GM12892 (cell line): ENCODE data around the gene BANP.

ENCODE experiments used
- DNase-seq: peaks from one replicate; pipeline ENCODE4 v3.0.0; 2011; ENCODE audit not compliant: insufficient read length
- FAIRE-seq: peaks from 2 replicates; lab custom pipeline; 2011; peaks lifted over from hg19 to GRCh38; lab: Jason Lieb, UNC
- POLR2A ChIP-seq: IDR thresholded peaks from 2 replicates; pipeline ENCODE4 v1.6.1; 2011; ENCODE audit warnings: low read depth, low read length, control low read depth
- POLR2AphosphoS5 ChIP-seq: IDR thresholded peaks from 2 replicates; pipeline ENCODE4 v1.6.1; 2011; ENCODE audit warnings: low read depth, low read length, control low read depth
- TAF1 ChIP-seq: IDR thresholded peaks from 2 replicates; pipeline ENCODE4 v1.6.1; 2011; ENCODE audit warnings: low read depth, mild to moderate bottlenecking, control low read depth, low read length, borderline replicate concordance

Gene BANP

DNA sequence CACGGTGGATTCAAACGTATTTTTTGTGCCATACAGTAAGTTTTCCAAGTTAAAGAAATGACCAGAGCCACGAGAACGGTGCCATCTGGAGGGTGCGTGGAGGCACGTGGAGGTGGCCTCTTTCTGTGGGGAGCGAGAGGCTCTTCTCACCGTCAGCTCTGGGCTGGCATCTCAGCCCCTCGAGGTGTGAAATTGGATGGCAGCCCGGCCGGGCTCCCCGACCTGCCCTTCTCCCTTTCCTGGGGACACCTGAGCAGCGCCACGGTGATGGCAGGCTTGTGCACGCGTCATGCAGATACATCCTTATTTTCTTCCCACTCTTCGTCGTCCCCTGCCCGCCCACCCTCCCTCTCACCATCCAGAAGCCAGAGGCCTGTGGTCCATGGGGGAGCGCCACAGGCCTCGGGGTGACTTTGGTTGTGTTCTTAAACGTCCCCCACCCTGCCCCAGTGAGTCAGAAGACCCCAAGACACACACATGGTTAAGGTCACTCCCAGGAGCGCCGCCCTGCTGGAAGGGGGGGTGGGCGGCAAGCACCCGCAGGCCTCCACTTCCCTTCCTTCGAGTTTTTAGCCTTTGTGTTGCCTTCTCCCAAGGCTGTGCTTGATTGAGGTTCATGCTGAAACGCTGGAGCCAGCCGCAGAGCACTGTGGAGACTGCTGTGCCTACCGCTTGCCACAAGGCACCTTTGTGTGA is 109.4 kb downstream of the BANP start:
- FAIRE-seq (no peak), DNase-seq (no peak)
- TF ChIP-seq TAF1 (no peak), POLR2AphosphoS5 (no peak), POLR2A (no peak)

- DNase-seq, result no peak
- no peak for FAIRE-seq
- TF ChIP-seq POLR2AphosphoS5 (no peak), TAF1 (no peak), POLR2A (no peak)
Measured at GRCh38 chr16:88061346-88062110, 110.3 kb downstream of the BANP start.

DNA sequence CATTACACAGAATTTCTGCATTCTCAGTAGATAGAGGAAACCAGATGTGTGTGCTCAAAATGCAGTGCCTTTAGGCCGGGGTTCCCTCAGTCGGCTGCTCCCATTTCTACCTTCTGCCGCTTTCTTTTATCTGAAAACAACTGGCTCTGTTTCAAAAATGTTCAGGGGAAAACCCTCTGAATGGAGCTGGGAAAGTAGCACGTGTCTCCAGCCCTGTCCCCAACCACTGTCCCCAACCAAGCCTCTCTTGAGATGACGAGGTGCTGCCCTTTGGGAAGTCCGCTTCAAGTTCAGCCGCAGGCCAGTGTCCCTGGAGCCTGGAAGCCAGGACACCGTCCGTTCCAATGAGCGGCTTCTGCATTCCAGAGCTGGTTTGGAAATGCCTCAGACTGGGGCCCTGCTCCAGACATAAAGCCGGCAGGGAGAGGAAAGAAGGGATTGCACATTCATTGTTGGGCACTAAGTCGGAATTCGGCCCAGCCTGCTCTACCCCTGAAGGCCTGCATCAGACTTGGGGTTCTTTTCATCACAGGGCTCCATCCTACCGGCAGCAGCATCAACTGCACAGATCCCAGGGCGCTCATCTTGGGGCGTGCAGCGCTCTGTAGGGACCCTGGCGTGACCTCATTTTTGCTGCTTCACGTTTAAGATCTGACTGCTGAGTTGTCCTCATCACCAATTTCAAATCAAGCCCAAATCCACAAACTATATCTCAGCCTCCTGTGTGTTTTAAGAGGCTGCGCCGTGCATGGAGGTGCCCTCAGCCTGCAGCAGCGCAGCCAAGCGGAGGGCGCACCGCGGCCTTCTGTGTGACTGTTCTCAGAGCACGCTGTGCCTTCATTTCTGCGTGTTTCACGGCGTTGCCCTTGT is 111.3 kb downstream of the BANP start:
- FAIRE-seq (no peak), DNase-seq (no peak)
- TF ChIP-seq TAF1 (no peak), POLR2A (no peak), POLR2AphosphoS5 (no peak)

DNA sequence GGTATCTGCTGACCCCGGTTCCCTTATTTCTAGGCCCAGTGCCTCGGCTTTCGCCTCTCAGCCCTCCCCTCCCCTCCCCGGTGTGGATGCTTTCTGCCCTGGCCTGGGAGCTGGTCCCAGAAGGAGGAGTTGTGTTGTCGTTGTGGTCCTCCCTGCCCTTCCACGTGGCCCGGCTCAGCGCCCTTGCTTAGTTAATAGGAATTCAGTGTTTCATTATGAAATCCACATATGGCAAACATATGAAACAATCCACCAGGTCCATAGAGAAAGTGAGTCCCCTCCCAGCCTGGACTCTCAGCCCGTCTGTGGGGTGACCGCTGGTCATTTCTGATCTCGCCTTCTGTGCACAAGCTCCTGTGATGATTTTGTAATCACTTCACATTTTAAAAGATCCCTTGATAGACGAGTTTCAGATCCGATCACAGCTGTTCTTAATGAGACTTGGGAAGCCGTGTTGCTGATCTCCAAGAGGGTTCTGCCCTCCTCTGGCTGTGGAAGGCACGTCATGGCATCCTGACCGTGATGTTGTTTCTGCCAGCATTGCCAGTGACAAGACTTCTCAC is 112.1 kb downstream of the BANP start:
- FAIRE-seq (no peak), DNase-seq (no peak)
- TF ChIP-seq TAF1 (no peak), POLR2AphosphoS5 (no peak), POLR2A (no peak)

- FAIRE-seq, result no peak
- DNase-seq, result no peak
- no peak for TF ChIP-seq POLR2A
- TF ChIP-seq POLR2AphosphoS5, result no peak
- no peak for TF ChIP-seq TAF1
Measured at GRCh38 chr16:88064011-88064888, 113.0 kb downstream of the BANP start.

DNA sequence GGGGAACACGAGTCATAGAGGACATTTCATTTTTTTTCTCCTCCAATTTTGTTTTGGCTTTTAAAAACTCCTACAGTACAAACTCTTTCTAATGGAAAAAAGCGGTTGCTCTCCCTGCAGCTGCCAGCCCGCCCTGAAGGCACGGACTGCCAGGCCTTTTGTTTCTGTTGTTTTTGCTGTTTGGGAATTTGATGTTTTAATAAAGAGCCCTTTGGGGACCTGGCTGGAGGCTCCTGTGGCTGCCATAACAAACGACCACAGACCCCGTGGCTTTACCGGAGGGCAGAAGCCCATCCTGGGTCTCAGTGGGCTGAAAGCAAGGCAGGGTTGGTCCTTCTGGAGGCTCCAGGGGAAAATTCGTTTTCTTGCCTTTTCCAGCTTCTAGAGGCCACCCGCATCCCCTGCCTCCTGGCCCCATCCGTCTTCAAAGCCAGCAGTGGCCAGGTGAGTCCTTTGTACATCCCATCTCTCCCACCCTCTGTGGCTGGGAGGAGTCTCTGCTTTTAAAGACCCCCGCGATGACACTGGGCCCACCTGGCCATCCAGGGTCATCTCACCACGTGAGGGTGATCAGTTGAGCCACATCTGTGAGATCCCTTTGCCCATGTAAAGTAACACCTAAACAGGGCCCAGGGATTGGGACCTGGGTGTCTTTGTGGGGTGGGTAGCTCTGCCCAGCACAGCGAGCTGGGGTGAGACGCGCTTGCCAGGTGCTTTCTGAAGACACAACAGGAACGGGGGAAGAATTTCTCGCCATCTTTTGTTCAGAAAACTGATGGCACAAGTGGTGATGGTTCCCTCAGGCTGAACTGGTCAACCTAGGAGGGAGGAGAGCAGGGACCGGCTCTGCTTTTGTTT is 113.9 kb downstream of the BANP start:
- TF ChIP-seq POLR2AphosphoS5 (no peak), POLR2A (no peak), TAF1 (no peak)
- DNase-seq (no peak), FAIRE-seq (no peak)

- no peak for TF ChIP-seq POLR2AphosphoS5
- no peak for TF ChIP-seq TAF1
- no peak for TF ChIP-seq POLR2A
- FAIRE-seq (no peak), DNase-seq (no peak)
Measured at GRCh38 chr16:88065747-88066142, 114.5 kb downstream of the BANP start.

GRCh38 chr16:88066234-88066633 is 115.0 kb downstream of the BANP start:
- FAIRE-seq, result no peak
- no peak for DNase-seq
- TF ChIP-seq TAF1 (no peak), POLR2A (no peak), POLR2AphosphoS5 (no peak)

DNA sequence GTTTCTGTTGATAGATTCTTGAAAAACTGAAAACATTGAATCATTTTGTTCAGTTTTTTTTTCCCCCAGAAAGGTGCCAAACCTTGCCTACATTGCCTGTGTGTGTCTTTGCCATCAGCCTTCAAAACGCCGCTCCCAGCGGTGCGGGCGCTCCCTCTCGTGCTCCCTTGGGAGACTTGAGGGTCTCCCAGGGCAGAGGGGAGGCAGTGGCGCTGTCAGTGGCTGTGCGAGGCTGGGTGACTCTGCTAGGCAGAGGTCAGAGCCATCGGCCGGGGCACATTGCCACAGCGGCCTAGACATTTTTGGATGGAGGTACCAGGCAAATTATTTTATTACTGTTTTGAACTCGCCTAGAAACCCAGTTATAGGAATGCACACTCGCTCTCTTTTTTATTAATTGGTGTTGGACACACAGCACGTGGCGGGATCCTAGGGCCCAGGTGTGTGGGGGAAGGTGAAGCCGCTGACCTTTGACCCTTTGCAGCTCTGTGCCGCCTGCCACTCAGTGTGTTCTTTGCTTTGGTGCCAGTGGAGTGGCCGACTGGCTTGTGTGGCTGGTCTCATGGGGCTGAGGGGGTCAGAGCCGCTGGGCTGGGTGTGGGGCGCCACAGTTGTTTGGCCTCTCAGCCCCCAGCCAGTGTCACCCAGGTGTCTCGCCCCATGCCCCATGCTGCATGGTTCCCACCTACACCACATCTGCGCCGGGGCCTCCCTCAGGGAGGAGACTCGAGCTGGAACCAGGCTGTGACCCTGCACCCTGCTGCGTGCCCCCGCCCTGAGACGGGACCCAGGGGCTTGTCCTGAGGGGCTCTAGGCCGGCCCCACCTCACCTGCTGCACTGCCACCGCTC is 115.7 kb downstream of the BANP start:
- DNase-seq, result no peak
- no peak for FAIRE-seq
- no peak for TF ChIP-seq TAF1
- no peak for TF ChIP-seq POLR2AphosphoS5
- TF ChIP-seq POLR2A, result no peak
